Suprapubic skin (tissue), 4 donors: ENCODE measurements around the gene MCAT. TPM values are rescaled to one million over a fixed set of nuclear protein-coding genes. Genes with fewer than 3 reads are reported as not detected.

ENCODE experiments used
- DNase-seq, 2 donors: peaks; one replicate each; pipeline ENCODE4 v3.0.0-alpha.2; 2019; ENCODE audit warnings: low spot score in 2 of 2
- H3K27ac ChIP-seq: fragments of 200-600 bp; sonication (generic); one replicate; pipeline ENCODE4 v1.5.1; 2019
- H3K27me3 ChIP-seq: fragments of 200-600 bp; sonication (generic); one replicate; pipeline ENCODE4 v1.5.1; 2019
- H3K36me3 ChIP-seq: fragments of 200-600 bp; sonication (generic); one replicate; pipeline ENCODE4 v1.5.1; 2019
- H3K4me1 ChIP-seq: fragments of 200-600 bp; sonication (generic); one replicate; pipeline ENCODE4 v1.5.1; 2019
- H3K4me3 ChIP-seq: fragments of 200-600 bp; sonication (generic); one replicate; pipeline ENCODE4 v1.5.1; 2019; ENCODE audit warnings: mild to moderate bottlenecking
- H3K9me3 ChIP-seq: fragments of 200-600 bp; sonication (generic); one replicate; pipeline ENCODE4 v1.5.1; 2019
- EP300 ChIP-seq: sonication (generic); formaldehyde crosslinking; IDR thresholded peaks from one replicate; pipeline ENCODE4 v1.6.1; 2017; ENCODE audit warnings: antibody characterized with exemption
- POLR2A ChIP-seq, 2 donors: fragments of 450-650 bp; IDR thresholded peaks; one replicate each; pipeline ENCODE4 v1.6.1; 2017; ENCODE audit warnings: antibody characterized with exemption in 2 of 2, mild to moderate bottlenecking in 2 of 2, moderate library complexity in 2 of 2
- POLR2AphosphoS5 ChIP-seq, 3 donors: sonication (generic); formaldehyde crosslinking; IDR thresholded peaks; one replicate each; pipeline ENCODE4 v1.6.1; 2017; ENCODE audit warnings: antibody characterized with exemption in 3 of 3
- WGBS: methylation state at CpG from one replicate; pipeline ENCODE4 v1.1.5; 2018; 5-methylcytosine and 5-hydroxymethylcytosine counted together
- total RNA-seq, 4 donors: library from RNA; depleted of rRNA; stranded (reverse); fragments of >200 nt; gene quantifications; one replicate each; pipeline ENCODE4 v1.1.0, GENCODE V29; 2016
- TF ChIP-seq, protein P1 (sequence below), 2 donors: fragments of 200-600 bp in 1 of 2; fragments of 450-650 bp in 1 of 2; sonication (generic) in 1 of 2; IDR thresholded peaks; one replicate each; pipeline ENCODE4 v1.5.1; 2016 to 2019; ENCODE audit warnings: antibody characterized with exemption in 2 of 2, mild to moderate bottlenecking in 1 of 2, moderate library complexity in 1 of 2

MCAT gene
- total RNA-seq, 4 donors from 2014 or later = 21.1 to 38.0 (median 25.2) TPM

DNA sequence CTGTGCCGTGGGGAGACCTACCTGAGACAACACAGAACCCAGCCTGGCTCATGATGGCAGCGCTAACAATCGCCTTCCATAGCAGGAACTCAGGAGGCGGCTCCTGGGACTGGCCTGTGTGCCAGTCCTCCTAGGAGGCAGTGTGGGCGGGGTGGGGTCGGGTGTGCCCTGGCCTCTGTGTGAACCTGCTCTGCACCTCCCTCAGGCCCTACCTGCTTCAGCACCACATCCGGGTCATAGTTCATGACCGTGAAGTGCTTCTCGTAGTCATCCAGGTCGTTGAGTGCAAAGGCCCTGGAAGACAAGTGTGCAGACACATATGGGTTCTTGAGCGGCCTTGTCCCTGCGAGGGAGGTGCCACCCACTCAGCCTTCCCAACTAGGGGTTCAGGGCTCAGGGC, 28.4 kb upstream of the MCAT start:
- Histone ChIP-seq H3K27me3 (no peaks in the 10 kb centered on the region), H3K36me3 (peaks cover 83% of the 10 kb centered on the region), H3K4me1 (peaks cover 27% of the 10 kb centered on the region), H3K9me3 (no peaks in the 10 kb centered on the region), H3K27ac (no peak overlapping the region), H3K4me3 (no peak overlapping the region)
- TF ChIP-seq, protein P1, sequence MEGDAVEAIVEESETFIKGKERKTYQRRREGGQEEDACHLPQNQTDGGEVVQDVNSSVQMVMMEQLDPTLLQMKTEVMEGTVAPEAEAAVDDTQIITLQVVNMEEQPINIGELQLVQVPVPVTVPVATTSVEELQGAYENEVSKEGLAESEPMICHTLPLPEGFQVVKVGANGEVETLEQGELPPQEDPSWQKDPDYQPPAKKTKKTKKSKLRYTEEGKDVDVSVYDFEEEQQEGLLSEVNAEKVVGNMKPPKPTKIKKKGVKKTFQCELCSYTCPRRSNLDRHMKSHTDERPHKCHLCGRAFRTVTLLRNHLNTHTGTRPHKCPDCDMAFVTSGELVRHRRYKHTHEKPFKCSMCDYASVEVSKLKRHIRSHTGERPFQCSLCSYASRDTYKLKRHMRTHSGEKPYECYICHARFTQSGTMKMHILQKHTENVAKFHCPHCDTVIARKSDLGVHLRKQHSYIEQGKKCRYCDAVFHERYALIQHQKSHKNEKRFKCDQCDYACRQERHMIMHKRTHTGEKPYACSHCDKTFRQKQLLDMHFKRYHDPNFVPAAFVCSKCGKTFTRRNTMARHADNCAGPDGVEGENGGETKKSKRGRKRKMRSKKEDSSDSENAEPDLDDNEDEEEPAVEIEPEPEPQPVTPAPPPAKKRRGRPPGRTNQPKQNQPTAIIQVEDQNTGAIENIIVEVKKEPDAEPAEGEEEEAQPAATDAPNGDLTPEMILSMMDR (IDR thresholded peaks at IDR 0.05) = no peak
- WGBS = 33% methylated on average over 6 of the region's 12 CpGs
- DNase-seq = no peak

DNA sequence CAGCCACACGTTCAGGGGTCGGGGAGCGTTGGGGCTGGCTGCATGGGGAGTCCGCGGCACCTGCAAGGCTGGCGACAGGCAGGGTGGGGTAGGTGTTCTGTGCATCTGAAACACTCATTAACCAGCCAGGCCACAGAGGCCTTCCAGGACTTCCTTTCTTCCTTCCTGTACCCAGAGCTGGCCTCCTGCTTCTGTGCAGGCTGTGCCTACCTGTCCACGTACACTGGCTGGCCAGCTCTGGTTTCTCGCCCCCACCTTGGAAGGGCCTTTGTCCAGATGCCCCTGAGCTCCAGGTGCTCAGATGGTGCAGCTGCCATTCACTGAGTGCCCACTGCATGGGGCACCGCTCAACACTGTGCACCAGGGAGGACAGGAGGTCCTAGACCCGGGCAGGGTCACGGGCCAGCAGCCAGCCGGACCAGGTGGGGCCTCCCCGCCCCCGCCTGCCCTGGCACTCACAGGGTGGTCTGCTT, 27.9 kb upstream of the MCAT start:
- no peak for DNase-seq
- Histone ChIP-seq H3K27ac (no peak overlapping the region), H3K4me1 (peaks cover 27% of the 10 kb centered on the region), H3K27me3 (no peaks in the 10 kb centered on the region), H3K9me3 (no peaks in the 10 kb centered on the region), H3K4me3 (no peak overlapping the region), H3K36me3 (peaks cover 83% of the 10 kb centered on the region)
- TF ChIP-seq, protein P1 (IDR thresholded peaks at IDR 0.05) = no peak
- TF ChIP-seq POLR2AphosphoS5 (IDR thresholded peaks at IDR 0.05) (no peak), POLR2A (IDR thresholded peaks at IDR 0.05) (no peak), EP300 (no peak)
- WGBS = 87% methylated on average over 8 of the region's 14 CpGs

DNA sequence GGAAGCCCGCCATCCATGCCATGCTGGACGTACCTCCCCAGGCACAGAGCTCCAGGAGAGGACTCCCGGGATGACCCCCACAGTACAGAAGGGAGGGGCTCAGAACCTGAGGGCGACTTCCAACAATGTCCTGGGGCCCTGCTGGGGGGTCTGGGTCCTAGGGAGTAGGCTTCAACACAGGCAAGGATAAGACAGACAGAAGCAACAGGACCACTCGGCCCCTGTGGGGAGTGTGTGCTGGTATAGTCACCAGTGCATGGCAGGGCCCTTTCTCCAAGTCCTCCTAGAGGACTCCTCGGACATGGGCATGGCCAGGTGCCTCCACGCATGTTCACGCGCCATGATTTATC, 26.9 kb upstream of the MCAT start:
- DNase-seq = no peak
- 97% methylated on average over 5 of the region's 9 CpGs for WGBS
- Histone ChIP-seq H3K9me3 (no peaks in the 10 kb centered on the region), H3K4me3 (no peak overlapping the region), H3K27me3 (no peaks in the 10 kb centered on the region), H3K36me3 (peaks cover 77% of the 10 kb centered on the region), H3K27ac (no peak overlapping the region), H3K4me1 (peaks cover 23% of the 10 kb centered on the region)
- no peak for TF ChIP-seq POLR2A (IDR thresholded peaks at IDR 0.05)
- no peak for TF ChIP-seq POLR2AphosphoS5 (IDR thresholded peaks at IDR 0.05)
- TF ChIP-seq EP300 = no peak
- TF ChIP-seq, protein P1 (IDR thresholded peaks at IDR 0.05) = no peak

DNA sequence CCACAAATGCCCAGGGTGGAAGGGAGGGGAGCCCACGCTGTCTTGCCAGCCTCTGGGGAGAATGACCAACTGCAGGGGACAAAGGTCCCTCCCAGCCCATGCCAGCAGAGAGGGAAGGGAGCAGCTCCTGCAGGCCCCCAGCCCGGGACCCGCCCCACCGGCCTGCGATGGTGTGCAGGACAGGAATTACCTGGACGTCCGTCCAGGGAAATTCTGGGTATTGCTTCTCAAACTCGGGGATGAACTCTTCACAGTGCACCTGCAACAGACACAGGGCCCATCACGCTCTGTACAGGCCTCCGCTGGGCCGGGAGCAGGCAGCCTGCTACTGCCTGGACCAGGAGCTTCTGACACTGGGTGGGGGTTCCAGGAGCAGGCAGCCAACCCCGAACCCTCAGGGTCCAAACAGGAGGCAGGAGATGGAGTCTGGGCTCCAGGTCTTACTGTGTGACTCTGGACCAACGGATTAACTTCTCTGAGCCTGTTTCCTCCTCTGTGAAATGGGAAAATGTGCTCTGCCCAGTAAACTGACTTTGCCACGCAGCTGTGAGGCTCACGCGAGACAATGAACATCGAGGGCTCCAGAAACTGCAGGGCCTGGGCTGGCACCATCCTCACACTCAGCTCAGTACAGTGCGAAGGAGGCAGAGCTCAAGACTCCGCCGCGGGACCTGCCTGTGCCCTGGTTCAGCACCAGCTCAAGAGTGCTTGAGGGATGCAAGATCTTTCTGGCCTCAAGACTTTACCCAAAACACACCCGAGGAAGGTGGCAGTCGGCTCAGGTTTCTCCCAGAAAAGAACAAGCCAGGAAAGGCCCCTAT, 26.3 kb upstream of the MCAT start:
- Histone ChIP-seq H3K27me3 (no peaks in the 10 kb centered on the region), H3K36me3 (peaks cover 71% of the 10 kb centered on the region), H3K4me1 (peaks cover 21% of the 10 kb centered on the region), H3K4me3 (no peak overlapping the region), H3K9me3 (no peaks in the 10 kb centered on the region), H3K27ac (no peak overlapping the region)
- WGBS = 88% methylated on average over 10 of the region's 23 CpGs
- DNase-seq = no peak
- TF ChIP-seq EP300 (no peak), POLR2A (IDR thresholded peaks at IDR 0.05) (no peak), POLR2AphosphoS5 (IDR thresholded peaks at IDR 0.05) (no peak)
- TF ChIP-seq, protein P1 (IDR thresholded peaks at IDR 0.05) = no peak

DNA sequence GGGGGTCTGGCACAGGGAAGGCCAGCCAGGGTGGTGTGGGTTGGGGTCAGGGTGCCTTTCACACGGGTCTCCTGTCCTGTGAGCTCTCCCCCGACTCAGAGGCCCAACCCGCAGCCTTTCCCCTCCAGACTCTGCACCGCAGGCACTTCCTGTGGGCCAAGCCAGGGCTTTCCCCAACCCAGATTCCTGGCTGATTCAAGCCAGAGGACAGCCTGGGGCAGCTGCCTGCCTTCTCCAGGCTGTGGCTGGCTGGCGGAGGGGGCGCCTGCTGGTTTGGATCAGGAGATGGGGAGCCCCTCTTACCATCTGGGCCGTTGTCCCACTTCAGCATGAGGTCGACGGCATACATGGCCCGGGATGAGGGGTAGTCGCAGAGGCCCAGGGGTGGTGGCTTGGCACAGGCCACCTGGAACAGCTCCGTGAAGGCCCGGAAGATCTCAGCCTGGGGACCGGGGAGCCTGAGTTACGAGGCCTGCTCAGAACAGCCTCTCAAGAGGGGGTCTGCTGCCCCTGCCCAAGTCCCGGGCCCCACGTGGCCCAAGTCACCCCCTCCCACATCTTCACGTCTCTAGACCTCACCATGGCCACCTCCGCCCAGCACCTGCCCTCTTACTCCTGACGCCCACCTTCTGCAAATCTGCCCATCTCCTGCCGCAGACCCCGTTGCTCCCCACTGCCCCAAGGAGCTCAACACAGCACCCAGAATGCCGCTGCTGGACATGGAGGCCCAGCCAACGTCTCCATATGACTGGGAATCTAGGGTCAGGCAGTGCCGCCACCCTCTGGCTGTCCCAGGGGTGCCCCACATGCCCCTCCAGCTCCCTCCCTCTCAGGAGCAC, 25.5 kb upstream of the MCAT start:
- no peak for TF ChIP-seq POLR2AphosphoS5 (IDR thresholded peaks at IDR 0.05)
- no peaks in the 10 kb centered on the region for H3K9me3 ChIP-seq
- WGBS = 59% methylated on average over 18 of the region's 25 CpGs
- peaks cover 25% of the 10 kb centered on the region for H3K4me1 ChIP-seq
- no peaks in the 10 kb centered on the region for H3K27me3 ChIP-seq
- no peak overlapping the region for H3K4me3 ChIP-seq
- no peak for DNase-seq
- H3K36me3 ChIP-seq = peaks cover 63% of the 10 kb centered on the region
- no peak overlapping the region for H3K27ac ChIP-seq
